ENCODE data around the gene KRT8.
A peak's percentile ranks its signal among the peaks of the same experiment; 100 is the strongest.
"Not testable (repeated sequence)": the region's sequence is repeated elsewhere in the genome, so short reads cannot be mapped to it uniquely, and the experiment has no call there.

The KRT8 gene

GRCh38 chr12:52901715-52902541, 2.9 kb downstream of the KRT8 start:
- no peak for DNase-seq (ENCODE audit: low read depth, low spot score)

GRCh38 chr12:52900896-52901714, 3.8 kb downstream of the KRT8 start:
- DNase-seq (ENCODE audit: low read depth, low spot score), result no peak

GRCh38 chr12:52900166-52900895, 4.5 kb downstream of the KRT8 start:
- DNase-seq (ENCODE audit: low read depth, low spot score), result no peak

- no peak for DNase-seq (ENCODE audit: low read depth, low spot score)
These were observed 5.4 kb downstream of the KRT8 start for GRCh38 chr12:52899338-52900035.

- no peak for DNase-seq (ENCODE audit: low read depth, low spot score)
These were observed 8.4 kb downstream of the KRT8 start for GRCh38 chr12:52896190-52897100.

GRCh38 chr12:52895726-52896189, 9.1 kb downstream of the KRT8 start:
- no peak for DNase-seq (ENCODE audit: low read depth, low spot score)

GRCh38 chr12:52892974-52893373, 11.9 kb downstream of the KRT8 start:
- DNase-seq (ENCODE audit: low read depth, low spot score), result no peak

- no peak for DNase-seq (ENCODE audit: low read depth, low spot score)
These were observed 12.5 kb downstream of the KRT8 start for GRCh38 chr12:52892207-52892852.

GRCh38 chr12:52891044-52891443, 13.8 kb downstream of the KRT8 start:
- no peak for DNase-seq (ENCODE audit: low read depth, low spot score)

- DNase-seq (ENCODE audit: low read depth, low spot score), result no peak
These were observed 14.5 kb downstream of the KRT8 start for GRCh38 chr12:52890417-52890816.

- no peak for DNase-seq (ENCODE audit: low read depth, low spot score)
These were observed 20.2 kb downstream of the KRT8 start for GRCh38 chr12:52884526-52885293.

GRCh38 chr12:52880499-52880898, 24.4 kb downstream of the KRT8 start:
- DNase-seq (ENCODE audit: low read depth, low spot score), result not testable (repeated sequence)

- DNase-seq (ENCODE audit: low read depth, low spot score), result peak; percentile 91
These were observed 25.2 kb downstream of the KRT8 start for GRCh38 chr12:52879394-52880351.

GRCh38 chr12:52878507-52879393, 26.1 kb downstream of the KRT8 start:
- no peak for DNase-seq (ENCODE audit: low read depth, low spot score)

- DNase-seq (ENCODE audit: low read depth, low spot score), result no peak
These were observed 27.6 kb downstream of the KRT8 start for GRCh38 chr12:52877242-52877641.

- no peak for DNase-seq (ENCODE audit: low read depth, low spot score)
These were observed 28.5 kb downstream of the KRT8 start for GRCh38 chr12:52876372-52876771.
